ENCODE results near the gene TRIM26.

Gene TRIM26

GRCh38 chr6:30211306-30211705 lies 1.9 kb downstream of the TRIM26 start:
- H3K4me1 ChIP-seq (ENCODE audit: control insufficient read depth, low read length), result peaks cover 83% of the 10 kb centered on the region
- no peaks in the 10 kb centered on the region for H3K9me2 ChIP-seq (replicated peaks; ENCODE audit: control insufficient read depth, low read length)
- peak overlapping the region; percentile 88 for H3K4me3 ChIP-seq (ENCODE audit: low read length)
- H3K27me3 ChIP-seq (ENCODE audit: control insufficient read depth, low read length), result no peaks in the 10 kb centered on the region
- H3K79me2 ChIP-seq (ENCODE audit: control insufficient read depth, low read length), result peaks cover 68% of the 10 kb centered on the region
- H4K20me1 ChIP-seq (ENCODE audit: control insufficient read depth, insufficient read depth, low read depth, low read length), result peaks cover 21% of the 10 kb centered on the region; the same call in 1 of the 2 replicates
- peaks cover 45% of the 10 kb centered on the region for H3K36me3 ChIP-seq (ENCODE audit: control insufficient read depth, low read length)
- no peaks in the 10 kb centered on the region for H3K9me3 ChIP-seq (ENCODE audit: control insufficient read depth, insufficient read depth, low read length)
- H3K27ac ChIP-seq (ENCODE audit: low read depth, low read length), result 0 out of 2 replicates have a peak overlapping the region, but pooled peaks have one; percentile 40
- peaks cover 12% of the 10 kb centered on the region for H3F3A ChIP-seq (ENCODE audit: control insufficient read depth, insufficient read depth)
- H3K4me2 ChIP-seq (ENCODE audit: low read length), result peak overlapping the region; percentile 87
- TF ChIP-seq EZH2phosphoT487 (IDR thresholded peaks at IDR 0.05; ENCODE audit: borderline replicate concordance, low read length), result no peak
- TF ChIP-seq, protein P1, sequence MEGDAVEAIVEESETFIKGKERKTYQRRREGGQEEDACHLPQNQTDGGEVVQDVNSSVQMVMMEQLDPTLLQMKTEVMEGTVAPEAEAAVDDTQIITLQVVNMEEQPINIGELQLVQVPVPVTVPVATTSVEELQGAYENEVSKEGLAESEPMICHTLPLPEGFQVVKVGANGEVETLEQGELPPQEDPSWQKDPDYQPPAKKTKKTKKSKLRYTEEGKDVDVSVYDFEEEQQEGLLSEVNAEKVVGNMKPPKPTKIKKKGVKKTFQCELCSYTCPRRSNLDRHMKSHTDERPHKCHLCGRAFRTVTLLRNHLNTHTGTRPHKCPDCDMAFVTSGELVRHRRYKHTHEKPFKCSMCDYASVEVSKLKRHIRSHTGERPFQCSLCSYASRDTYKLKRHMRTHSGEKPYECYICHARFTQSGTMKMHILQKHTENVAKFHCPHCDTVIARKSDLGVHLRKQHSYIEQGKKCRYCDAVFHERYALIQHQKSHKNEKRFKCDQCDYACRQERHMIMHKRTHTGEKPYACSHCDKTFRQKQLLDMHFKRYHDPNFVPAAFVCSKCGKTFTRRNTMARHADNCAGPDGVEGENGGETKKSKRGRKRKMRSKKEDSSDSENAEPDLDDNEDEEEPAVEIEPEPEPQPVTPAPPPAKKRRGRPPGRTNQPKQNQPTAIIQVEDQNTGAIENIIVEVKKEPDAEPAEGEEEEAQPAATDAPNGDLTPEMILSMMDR (IDR thresholded peaks at IDR 0.05; ENCODE audit: low read depth, low read length, poor library complexity, severe bottlenecking), result no peak

- Histone ChIP-seq H3K36me3 (ENCODE audit: control insufficient read depth, low read length) (peaks cover 60% of the 10 kb centered on the region), H3K4me1 (ENCODE audit: control insufficient read depth, low read length) (peaks cover 64% of the 10 kb centered on the region), H3K27ac (ENCODE audit: low read depth, low read length) (no peak overlapping the region), H3K4me2 (ENCODE audit: low read length) (no peak overlapping the region), H3F3A (ENCODE audit: control insufficient read depth, insufficient read depth) (no peaks in the 10 kb centered on the region), H4K20me1 (ENCODE audit: control insufficient read depth, insufficient read depth, low read depth, low read length) (peaks cover 21% of the 10 kb centered on the region; the same call in 1 of the 2 replicates), H3K27me3 (ENCODE audit: control insufficient read depth, low read length) (no peaks in the 10 kb centered on the region), H3K4me3 (ENCODE audit: low read length) (no peak overlapping the region), H3K9me3 (ENCODE audit: control insufficient read depth, insufficient read depth, low read length) (no peaks in the 10 kb centered on the region), H3K9me2 (replicated peaks; ENCODE audit: control insufficient read depth, low read length) (no peaks in the 10 kb centered on the region), H3K79me2 (ENCODE audit: control insufficient read depth, low read length) (peaks cover 92% of the 10 kb centered on the region)
- TF ChIP-seq, protein P1 (IDR thresholded peaks at IDR 0.05; ENCODE audit: low read depth, low read length, poor library complexity, severe bottlenecking), result no peak
- TF ChIP-seq EZH2phosphoT487 (IDR thresholded peaks at IDR 0.05; ENCODE audit: borderline replicate concordance, low read length), result no peak
Measured at GRCh38 chr6:30207619-30208295, 5.4 kb downstream of the TRIM26 start.

DNA sequence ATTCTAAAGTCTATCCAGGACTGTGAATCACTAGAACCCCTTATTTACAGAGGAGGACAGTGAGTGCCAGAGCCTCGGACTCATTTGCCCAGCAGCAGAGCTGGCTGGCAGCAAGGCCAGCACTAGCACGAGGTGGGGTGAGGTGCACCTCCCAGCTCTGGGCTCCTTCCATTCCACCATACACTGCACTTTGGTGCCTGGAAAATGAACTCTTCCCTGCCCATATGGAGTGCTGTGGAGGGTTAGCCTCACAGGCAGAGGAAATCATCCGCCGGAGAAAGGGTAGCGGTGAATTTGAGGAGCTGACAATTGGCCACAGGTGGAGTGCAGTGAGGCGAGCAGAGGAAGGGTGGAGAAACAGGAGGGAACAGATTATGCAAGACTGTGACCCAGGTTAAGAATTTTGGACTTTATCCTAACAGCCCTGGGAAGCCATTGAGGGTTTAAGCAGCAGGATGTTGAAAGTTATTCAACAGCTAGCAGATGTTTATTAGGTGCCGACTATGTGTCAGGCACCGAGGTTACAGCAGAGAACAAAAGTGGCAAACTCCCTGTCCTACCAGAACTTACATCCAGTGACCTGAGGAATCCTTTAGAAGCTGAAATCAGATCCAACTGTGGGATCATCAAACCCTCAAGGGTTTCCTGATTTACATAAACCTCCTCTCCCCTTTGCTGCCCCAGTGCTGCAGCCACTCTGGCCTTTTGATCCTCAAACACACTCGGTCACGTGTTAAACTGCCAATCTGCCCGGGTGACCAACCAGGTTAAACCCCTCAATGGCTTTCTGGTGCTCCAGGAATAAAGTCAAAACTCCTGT lies 6.2 kb downstream of the TRIM26 start:
- TF ChIP-seq, protein P1 (IDR thresholded peaks at IDR 0.05; ENCODE audit: low read depth, low read length, poor library complexity, severe bottlenecking), result no peak
- TF ChIP-seq EZH2phosphoT487 (IDR thresholded peaks at IDR 0.05; ENCODE audit: borderline replicate concordance, low read length), result no peak
- no peaks in the 10 kb centered on the region for H3K27me3 ChIP-seq (ENCODE audit: control insufficient read depth, low read length)
- H3K4me3 ChIP-seq (ENCODE audit: low read length), result no peak overlapping the region
- no peaks in the 10 kb centered on the region; the same call in 1 of the 2 replicates for H3F3A ChIP-seq (ENCODE audit: control insufficient read depth, insufficient read depth)
- peaks cover 21% of the 10 kb centered on the region; the same call in 1 of the 2 replicates for H4K20me1 ChIP-seq (ENCODE audit: control insufficient read depth, insufficient read depth, low read depth, low read length)
- H3K9me2 ChIP-seq (replicated peaks; ENCODE audit: control insufficient read depth, low read length), result no peaks in the 10 kb centered on the region
- H3K27ac ChIP-seq (ENCODE audit: low read depth, low read length), result no peak overlapping the region
- H3K79me2 ChIP-seq (ENCODE audit: control insufficient read depth, low read length), result peaks cover 92% of the 10 kb centered on the region
- no peaks in the 10 kb centered on the region for H3K9me3 ChIP-seq (ENCODE audit: control insufficient read depth, insufficient read depth, low read length)
- peaks cover 65% of the 10 kb centered on the region for H3K36me3 ChIP-seq (ENCODE audit: control insufficient read depth, low read length)
- H3K4me2 ChIP-seq (ENCODE audit: low read length), result no peak overlapping the region
- H3K4me1 ChIP-seq (ENCODE audit: control insufficient read depth, low read length), result peaks cover 69% of the 10 kb centered on the region

Measured in DOHH2 (cell line).